ENCODE data around the gene RAP1A.

- TF ChIP-seq NFRKB (IDR thresholded peaks at IDR 0.05): no peak
- no peak for TF ChIP-seq SP1 (IDR thresholded peaks at IDR 0.05)
- TF ChIP-seq SUZ12 (IDR thresholded peaks at IDR 0.05): no peak
- no peak for TF ChIP-seq FOXA1 (IDR thresholded peaks at IDR 0.05)
- no peak for TF ChIP-seq ZNF384 (IDR thresholded peaks at IDR 0.05)
- no peak for TF ChIP-seq CTBP1 (IDR thresholded peaks at IDR 0.05; ENCODE audit: borderline replicate concordance)
- no peak for TF ChIP-seq BHLHE40 (IDR thresholded peaks at IDR 0.05; ENCODE audit: borderline replicate concordance)
- no peak for TF ChIP-seq TARDBP (IDR thresholded peaks at IDR 0.05)
- no peak for TF ChIP-seq ELF4 (IDR thresholded peaks at IDR 0.05)
- no peak for TF ChIP-seq HDGF (IDR thresholded peaks at IDR 0.05; ENCODE audit: borderline replicate concordance)
- no peak for TF ChIP-seq FOXM1 (IDR thresholded peaks at IDR 0.05; ENCODE audit: borderline replicate concordance)
- no peak for TF ChIP-seq LEF1 (IDR thresholded peaks at IDR 0.05; ENCODE audit: borderline replicate concordance)
- TF ChIP-seq FOXK2 (IDR thresholded peaks at IDR 0.05): no peak
Measured at GRCh38 chr1:111735321-111735720, 115.7 kb downstream of the RAP1A start.

All from HEK293T (cell line).